ENCODE results near the gene GRIK3.

GRIK3 gene

GRCh38 chr1:36864182-36864822 lies 170.0 kb downstream of the GRIK3 start:
- H3K4me3 ChIP-seq (replicated peaks; ENCODE audit: insufficient read depth, low read length), result no peak overlapping the region
- no peaks in the 10 kb centered on the region for H3K27me3 ChIP-seq (ENCODE audit: insufficient read depth, poor library complexity, severe bottlenecking)
- TF ChIP-seq REST (IDR thresholded peaks at IDR 0.05; ENCODE audit: insufficient replicate concordance, low read depth) (no peak), GABPA (IDR thresholded peaks at IDR 0.05; ENCODE audit: low read depth) (no peak), CTCF (IDR thresholded peaks at IDR 0.05; ENCODE audit: insufficient read depth, low read length) (peak; percentile 45), POLR2AphosphoS5 (IDR thresholded peaks at IDR 0.05; ENCODE audit: low read depth) (no peak)
- H3K27ac ChIP-seq (replicated peaks), result no peak overlapping the region
- DNase-seq (ENCODE audit: low read depth in 1 of 2, low spot score in 1 of 2), result peak; percentile 6 to 9

- Histone ChIP-seq H3K27me3 (ENCODE audit: insufficient read depth, poor library complexity, severe bottlenecking) (no peaks in the 10 kb centered on the region), H3K27ac (replicated peaks) (no peak overlapping the region), H3K4me3 (replicated peaks; ENCODE audit: insufficient read depth, low read length) (no peak overlapping the region)
- no peak for TF ChIP-seq POLR2AphosphoS5 (IDR thresholded peaks at IDR 0.05; ENCODE audit: low read depth)
- TF ChIP-seq CTCF (IDR thresholded peaks at IDR 0.05; ENCODE audit: insufficient read depth, low read length), result no peak
- no peak for TF ChIP-seq REST (IDR thresholded peaks at IDR 0.05; ENCODE audit: insufficient replicate concordance, low read depth)
- no peak for TF ChIP-seq SPI1 (IDR thresholded peaks at IDR 0.05; ENCODE audit: borderline replicate concordance, low read depth)
- no peak for TF ChIP-seq GABPA (IDR thresholded peaks at IDR 0.05; ENCODE audit: low read depth)
- no peak for DNase-seq (ENCODE audit: low read depth in 1 of 2, low spot score in 1 of 2)
These were observed 170.8 kb downstream of the GRIK3 start for GRCh38 chr1:36863500-36863899.

GRCh38 chr1:36863061-36863460 lies 171.3 kb downstream of the GRIK3 start:
- TF ChIP-seq CTCF (IDR thresholded peaks at IDR 0.05; ENCODE audit: insufficient read depth, low read length), result no peak
- no peak for TF ChIP-seq GABPA (IDR thresholded peaks at IDR 0.05; ENCODE audit: low read depth)
- no peak for TF ChIP-seq SPI1 (IDR thresholded peaks at IDR 0.05; ENCODE audit: borderline replicate concordance, low read depth)
- TF ChIP-seq REST (IDR thresholded peaks at IDR 0.05; ENCODE audit: insufficient replicate concordance, low read depth), result no peak
- no peak for TF ChIP-seq POLR2AphosphoS5 (IDR thresholded peaks at IDR 0.05; ENCODE audit: low read depth)
- no peak for DNase-seq (ENCODE audit: low read depth in 1 of 2, low spot score in 1 of 2)

More at GRCh38 chr1:36863061-36863460, 171.3 kb downstream of the GRIK3 start:
- H3K27ac ChIP-seq (replicated peaks), result no peak overlapping the region
- H3K27me3 ChIP-seq (ENCODE audit: insufficient read depth, poor library complexity, severe bottlenecking), result no peaks in the 10 kb centered on the region
- H3K4me3 ChIP-seq (replicated peaks; ENCODE audit: insufficient read depth, low read length), result no peak overlapping the region
